ENCODE data around the gene BRAF. TPM values are rescaled to one million over a fixed set of nuclear protein-coding genes. Genes with fewer than 3 reads are reported as not detected.
"Not testable (repeated sequence)": the region's sequence is repeated elsewhere in the genome, so short reads cannot be mapped to it uniquely, and the experiment has no call there.

BRAF gene
- total RNA-seq, 2 donors from 2014 or later, result 19.8 to 24.7 TPM

DNA sequence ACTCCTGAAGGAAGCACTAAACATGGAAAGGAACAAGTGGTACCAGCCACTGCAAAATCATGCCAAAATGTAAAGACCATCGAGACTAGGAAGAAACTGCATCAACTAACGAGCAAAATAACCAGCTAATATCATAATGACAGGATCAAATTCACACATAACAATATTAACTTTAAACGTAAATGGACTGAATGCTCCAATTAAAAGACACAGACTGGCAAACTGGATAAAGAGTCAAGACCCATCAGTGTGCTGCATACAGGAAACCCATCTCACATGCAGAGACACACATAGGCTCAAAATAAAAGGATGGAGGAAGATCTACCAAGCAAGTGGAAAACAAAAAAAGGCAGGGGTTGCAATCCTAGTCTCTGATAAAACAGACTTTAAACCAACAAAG, 163.4 kb downstream of the BRAF start:
- intact Hi-C loops (cut with DNase I); H3K4me3 ChIP-seq; H3K27me3 ChIP-seq; H3K9me3 ChIP-seq; H3K27ac ChIP-seq; H3K36me3 ChIP-seq; DNase-seq; H3K4me1 ChIP-seq; H3K9ac ChIP-seq (ENCODE audit: low read depth in 2 of 2, low read length in 2 of 2): not testable (repeated sequence)

DNA sequence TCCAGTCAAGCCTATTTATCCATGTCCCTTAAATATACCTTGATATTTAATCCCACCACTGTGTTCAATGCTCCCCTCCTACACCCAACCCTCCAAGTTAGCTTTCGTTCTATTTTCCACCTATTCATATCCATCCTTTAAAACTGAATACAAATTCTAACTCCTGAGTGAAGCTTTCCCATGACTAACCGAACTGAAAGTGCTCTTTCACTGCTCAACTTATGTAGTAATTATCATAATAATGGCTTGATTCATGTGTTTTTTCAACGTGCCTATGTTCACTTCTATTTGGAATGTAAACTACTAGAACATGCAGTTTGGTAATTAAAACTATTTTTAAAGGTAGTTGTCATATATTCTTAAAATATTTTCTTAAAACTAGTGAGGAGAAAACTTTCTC, 170.2 kb downstream of the BRAF start:
- Histone ChIP-seq H3K27ac (no peak overlapping the region), H3K36me3 (no peaks in the 10 kb centered on the region), H3K27me3 (no peaks in the 10 kb centered on the region), H3K4me3 (no peak overlapping the region), H3K9ac (ENCODE audit: low read depth in 2 of 2, low read length in 2 of 2) (no peak overlapping the region), H3K4me1 (no peaks in the 10 kb centered on the region), H3K9me3 (no peaks in the 10 kb centered on the region)
- no peak for DNase-seq
- intact Hi-C loops (cut with DNase I), result no loop called here
- TF ChIP-seq, protein P1, sequence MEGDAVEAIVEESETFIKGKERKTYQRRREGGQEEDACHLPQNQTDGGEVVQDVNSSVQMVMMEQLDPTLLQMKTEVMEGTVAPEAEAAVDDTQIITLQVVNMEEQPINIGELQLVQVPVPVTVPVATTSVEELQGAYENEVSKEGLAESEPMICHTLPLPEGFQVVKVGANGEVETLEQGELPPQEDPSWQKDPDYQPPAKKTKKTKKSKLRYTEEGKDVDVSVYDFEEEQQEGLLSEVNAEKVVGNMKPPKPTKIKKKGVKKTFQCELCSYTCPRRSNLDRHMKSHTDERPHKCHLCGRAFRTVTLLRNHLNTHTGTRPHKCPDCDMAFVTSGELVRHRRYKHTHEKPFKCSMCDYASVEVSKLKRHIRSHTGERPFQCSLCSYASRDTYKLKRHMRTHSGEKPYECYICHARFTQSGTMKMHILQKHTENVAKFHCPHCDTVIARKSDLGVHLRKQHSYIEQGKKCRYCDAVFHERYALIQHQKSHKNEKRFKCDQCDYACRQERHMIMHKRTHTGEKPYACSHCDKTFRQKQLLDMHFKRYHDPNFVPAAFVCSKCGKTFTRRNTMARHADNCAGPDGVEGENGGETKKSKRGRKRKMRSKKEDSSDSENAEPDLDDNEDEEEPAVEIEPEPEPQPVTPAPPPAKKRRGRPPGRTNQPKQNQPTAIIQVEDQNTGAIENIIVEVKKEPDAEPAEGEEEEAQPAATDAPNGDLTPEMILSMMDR (IDR thresholded peaks at IDR 0.05), result no peak

DNA sequence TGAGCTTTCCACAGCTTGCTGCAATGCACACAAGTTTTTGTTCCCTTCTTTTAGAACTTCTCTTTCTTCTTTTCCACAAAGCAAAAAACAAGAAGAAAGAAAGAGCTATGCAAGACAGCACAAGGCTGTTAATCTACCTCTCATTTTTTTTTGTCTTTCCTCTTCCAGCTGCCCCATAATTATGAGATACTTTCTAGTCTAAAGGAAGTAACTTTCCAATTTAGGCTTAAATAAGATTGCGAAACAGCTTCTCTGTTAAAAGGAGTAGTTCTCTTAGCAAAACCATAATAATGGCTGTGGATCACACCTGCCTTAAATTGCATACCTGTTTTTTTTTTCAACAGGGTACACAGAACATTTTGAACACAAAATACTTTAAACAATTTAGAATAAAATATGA, 172.2 kb downstream of the BRAF start:
- Histone ChIP-seq H3K27ac (no peak overlapping the region), H3K4me1 (no peaks in the 10 kb centered on the region), H3K9me3 (no peaks in the 10 kb centered on the region), H3K36me3 (no peaks in the 10 kb centered on the region), H3K27me3 (no peaks in the 10 kb centered on the region), H3K4me3 (no peak overlapping the region), H3K9ac (ENCODE audit: low read depth in 2 of 2, low read length in 2 of 2) (no peak overlapping the region)
- intact Hi-C loops (cut with DNase I), result no loop called here
- no peak for DNase-seq
- TF ChIP-seq, protein P1 (IDR thresholded peaks at IDR 0.05), result no peak

DNA sequence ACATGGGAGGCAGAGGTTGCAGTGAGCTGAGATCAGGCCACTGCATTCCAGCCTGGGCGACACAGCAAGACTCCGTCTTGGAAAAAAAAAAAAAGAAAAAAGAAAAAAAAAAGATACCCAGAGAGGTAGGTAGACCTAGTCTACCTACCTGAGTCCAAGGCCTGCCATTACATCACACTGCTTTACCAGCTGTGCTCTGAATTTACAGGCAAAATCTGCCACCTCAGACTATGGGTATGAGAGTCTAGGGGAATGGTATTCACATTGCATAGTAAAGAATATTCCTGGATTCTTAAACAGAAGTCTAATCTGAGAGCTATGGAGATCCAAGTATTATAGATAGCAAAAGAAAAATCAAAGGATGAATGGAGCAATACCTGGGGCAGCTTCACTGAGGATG, 178.0 kb downstream of the BRAF start:
- intact Hi-C loops (cut with DNase I), result no loop called here
- H3K4me1 ChIP-seq, result no peaks in the 10 kb centered on the region
- TF ChIP-seq, protein P1 (IDR thresholded peaks at IDR 0.05), result no peak
- H3K4me3 ChIP-seq, result no peak overlapping the region
- H3K9me3 ChIP-seq, result no peaks in the 10 kb centered on the region
- no peak for DNase-seq
- H3K27me3 ChIP-seq, result no peaks in the 10 kb centered on the region
- H3K36me3 ChIP-seq, result no peaks in the 10 kb centered on the region
- no peak overlapping the region for H3K9ac ChIP-seq (ENCODE audit: low read depth in 2 of 2, low read length in 2 of 2)
- no peak overlapping the region for H3K27ac ChIP-seq

DNA sequence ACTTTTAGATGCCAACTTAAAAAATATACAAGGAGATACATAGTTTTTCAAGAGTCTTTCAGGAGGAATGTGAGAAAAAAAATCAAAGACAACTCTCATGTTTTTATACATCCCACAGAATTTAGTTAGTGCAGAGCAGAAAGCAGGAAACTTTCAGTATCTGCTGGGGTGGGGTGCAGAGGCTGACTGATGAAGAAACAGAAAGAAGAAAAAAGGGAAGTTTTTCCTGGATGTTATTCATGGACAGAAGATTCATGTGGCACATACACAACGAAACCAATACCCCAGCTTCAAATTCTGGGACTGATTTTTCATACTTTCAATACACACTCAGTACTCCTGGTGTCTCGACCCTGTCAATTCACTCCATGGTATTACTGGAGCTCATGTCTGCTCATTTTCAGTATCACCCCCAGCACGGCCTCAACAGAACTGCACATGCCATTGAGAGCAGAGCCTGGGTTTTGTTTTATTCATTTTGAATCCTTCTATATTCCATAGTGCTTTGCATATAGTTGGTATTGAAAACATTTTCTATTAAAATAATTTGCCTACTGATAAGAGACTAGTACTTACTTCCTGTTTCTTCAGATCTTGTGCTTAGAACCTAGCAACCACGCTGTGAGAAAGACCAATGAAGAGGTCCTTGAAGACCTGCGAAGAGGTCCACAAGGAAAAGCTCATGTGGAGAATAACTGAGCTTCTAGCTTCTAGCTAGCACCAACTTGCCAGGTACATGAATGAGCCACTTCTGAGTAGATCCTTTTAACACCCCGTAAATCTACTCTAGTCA, 179.3 kb downstream of the BRAF start:
- TF ChIP-seq, protein P1 (IDR thresholded peaks at IDR 0.05), result no peak
- no peak overlapping the region for H3K27ac ChIP-seq
- intact Hi-C loops (cut with DNase I), result no loop called here
- no peaks in the 10 kb centered on the region for H3K4me1 ChIP-seq
- no peak overlapping the region for H3K4me3 ChIP-seq
- H3K27me3 ChIP-seq, result no peaks in the 10 kb centered on the region
- H3K9ac ChIP-seq (ENCODE audit: low read depth in 2 of 2, low read length in 2 of 2), result no peak overlapping the region
- H3K9me3 ChIP-seq, result no peaks in the 10 kb centered on the region
- DNase-seq, result no peak
- H3K36me3 ChIP-seq, result no peaks in the 10 kb centered on the region

DNA sequence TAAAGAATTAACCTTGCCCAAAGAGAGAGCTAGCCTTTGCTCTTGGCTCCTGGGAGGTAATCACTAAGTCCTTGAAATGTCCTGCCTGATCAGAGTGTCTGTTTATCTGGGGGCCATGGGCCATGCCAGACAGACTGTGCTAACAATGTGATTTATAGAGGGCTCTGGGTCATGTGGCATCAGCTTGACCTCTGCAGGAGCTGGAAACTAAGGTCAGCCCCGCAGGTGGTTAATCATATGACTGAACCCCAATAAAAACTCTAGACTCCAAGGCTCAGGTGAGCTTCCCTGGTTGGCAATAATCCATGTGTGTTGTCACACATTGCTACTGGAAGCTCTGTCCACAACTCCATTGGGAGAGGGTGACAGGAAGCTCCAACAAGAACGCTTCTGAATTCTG, 180.7 kb downstream of the BRAF start:
- no peaks in the 10 kb centered on the region for H3K27me3 ChIP-seq
- no peak for DNase-seq
- H3K9me3 ChIP-seq, result no peaks in the 10 kb centered on the region
- H3K27ac ChIP-seq, result no peak overlapping the region
- no peaks in the 10 kb centered on the region for H3K36me3 ChIP-seq
- H3K4me1 ChIP-seq, result no peaks in the 10 kb centered on the region
- no peak overlapping the region for H3K9ac ChIP-seq (ENCODE audit: low read depth in 2 of 2, low read length in 2 of 2)
- TF ChIP-seq, protein P1 (IDR thresholded peaks at IDR 0.05), result no peak
- H3K4me3 ChIP-seq, result no peak overlapping the region
- intact Hi-C loops (cut with DNase I), result no loop called here

DNA sequence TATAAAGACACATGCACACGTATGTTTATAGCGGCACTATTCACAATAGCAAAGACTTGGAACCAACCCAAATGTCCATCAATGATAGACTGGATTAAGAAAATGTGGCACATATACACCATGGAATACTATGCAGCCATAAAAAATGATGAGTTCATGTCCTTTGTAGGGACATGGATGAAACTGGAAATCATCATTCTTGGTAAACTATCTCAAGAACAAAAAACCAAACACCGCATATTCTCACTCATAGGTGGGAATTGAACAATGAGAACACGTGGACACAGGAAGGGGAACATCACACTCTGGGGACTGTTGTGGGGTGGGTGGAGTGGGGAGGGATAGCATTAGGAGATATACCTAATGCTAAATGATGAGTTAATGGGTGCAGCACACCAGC, 181.5 kb downstream of the BRAF start:
- H3K4me1 ChIP-seq; H3K9ac ChIP-seq (ENCODE audit: low read depth in 2 of 2, low read length in 2 of 2); H3K36me3 ChIP-seq; H3K4me3 ChIP-seq; H3K27me3 ChIP-seq; DNase-seq; intact Hi-C loops (cut with DNase I); H3K9me3 ChIP-seq; H3K27ac ChIP-seq: not testable (repeated sequence)
